ENCODE data around the gene CLIC4. TPM values are rescaled to one million over a fixed set of nuclear protein-coding genes. Genes with fewer than 3 reads are reported as not detected.

The CLIC4 gene
- total and polyA plus RNA-seq, 2 donors (not counting 1 experiment from before 2014, with no cell fraction given): 28.5 to 123 TPM

GRCh38 chr1:24737368-24738117 is 7.7 kb upstream of the CLIC4 start:
- no peaks in the 10 kb centered on the region for H3K79me2 ChIP-seq (ENCODE audit: control insufficient read depth, insufficient read depth, low read length)
- no peak overlapping the region for H3K4me3 ChIP-seq (ENCODE audit: control extremely low read depth in 1 of 5, extremely low read depth in 1 of 5, insufficient read depth in 1 of 5, low read depth in 2 of 5, low read length in 4 of 5)
- ChIA-PET CTCF (interaction anchor here (1.1 kb wide), 1 partner anchor 8 kb away, joined by 3 read pairs; the partner anchor contains the start of gene CLIC4), POLR2A (interaction anchor here (0.6 to 1.0 kb wide), 2 partner anchors 8 to 11 kb away, joined by 3 to 4 read pairs; partner anchors contain the start of gene CLIC4)
- WGBS (ENCODE audit: insufficient coverage): 56% methylated on average over 3 of the region's 6 CpGs
- Mint-ChIP-seq H3K27ac (peak overlapping the region; percentile 23), H3K9me3 (ENCODE audit: insufficient read depth) (no peaks in the 10 kb centered on the region), H3K4me3 (peak overlapping the region; percentile 42), H3K4me1 (peaks cover 55% of the 10 kb centered on the region), H3K27me3 (no peaks in the 10 kb centered on the region)
- H3K27ac ChIP-seq (ENCODE audit: low read length in 2 of 2): peak overlapping the region in 1 of 2 donors; percentile 47
- no peaks in the 10 kb centered on the region for H3K36me3 ChIP-seq (replicated peaks in 1 of 2; ENCODE audit: control extremely low read depth in 1 of 2, control insufficient read depth in 1 of 2, extremely low read depth in 1 of 2, insufficient read depth in 2 of 2, low read length in 1 of 2)
- no peak for ATAC-seq (ENCODE audit: low read depth)
- H3K4me1 ChIP-seq (ENCODE audit: control insufficient read depth in 2 of 2, insufficient read depth in 2 of 2, low read length in 2 of 2): peaks cover 55 to 79% of the 10 kb centered on the region in 2 donors
- no peak overlapping the region for H2AFZ ChIP-seq (ENCODE audit: insufficient read depth, low read depth, low read length, poor library complexity, severe bottlenecking)
- intact Hi-C loops (cut with micrococcal nuclease): no loop called here
- peak; percentile 28 for DNase-seq
- no peak overlapping the region for H3K9ac ChIP-seq (ENCODE audit: low read length)
- peaks cover 0 to 7% (median 0%) of the 10 kb centered on the region in 3 donors for H3K9me3 ChIP-seq (ENCODE audit: control extremely low read depth in 1 of 3, control insufficient read depth in 2 of 3, insufficient read depth in 1 of 3, low read length in 2 of 3)
- H3K27me3 ChIP-seq (replicated peaks in 1 of 4; ENCODE audit: control extremely low read depth in 1 of 4, control insufficient read depth in 3 of 4, insufficient read depth in 4 of 4, low read length in 3 of 4): no peaks in the 10 kb centered on the region
- peak overlapping the region; percentile 55 for H3K4me2 ChIP-seq (replicated peaks; ENCODE audit: low read depth, low read length, poor library complexity, severe bottlenecking)
- TF ChIP-seq CTCF (IDR thresholded peaks at IDR 0.05): no peak
- TF ChIP-seq EZH2 (IDR thresholded peaks at IDR 0.05; ENCODE audit: borderline replicate concordance, insufficient read depth, low read depth, low read length, poor library complexity, severe bottlenecking): no peak
- H4K20me1 ChIP-seq (ENCODE audit: control insufficient read depth, insufficient read depth, low read length, poor library complexity, severe bottlenecking): no peaks in the 10 kb centered on the region

- no peaks in the 10 kb centered on the region for H3K79me2 ChIP-seq (ENCODE audit: control insufficient read depth, insufficient read depth, low read length)
- Mint-ChIP-seq H3K4me1 (peaks cover 61% of the 10 kb centered on the region), H3K9me3 (ENCODE audit: insufficient read depth) (no peaks in the 10 kb centered on the region), H3K27ac (peak overlapping the region; percentile 46), H3K4me3 (no peak overlapping the region), H3K27me3 (no peaks in the 10 kb centered on the region)
- ATAC-seq (ENCODE audit: low read depth) (no peak), DNase-seq (no peak)
- intact Hi-C loops (cut with micrococcal nuclease): no loop called here
- H3K4me1 ChIP-seq (ENCODE audit: control insufficient read depth in 2 of 2, insufficient read depth in 2 of 2, low read length in 2 of 2): peaks cover 65 to 80% of the 10 kb centered on the region in 2 donors
- TF ChIP-seq EZH2 (IDR thresholded peaks at IDR 0.05; ENCODE audit: borderline replicate concordance, insufficient read depth, low read depth, low read length, poor library complexity, severe bottlenecking) (no peak), CTCF (IDR thresholded peaks at IDR 0.05) (no peak)
- no peaks in the 10 kb centered on the region for H3K36me3 ChIP-seq (replicated peaks in 1 of 2; ENCODE audit: control extremely low read depth in 1 of 2, control insufficient read depth in 1 of 2, extremely low read depth in 1 of 2, insufficient read depth in 2 of 2, low read length in 1 of 2)
- POLR2A ChIA-PET: no interaction called here
- no peaks in the 10 kb centered on the region for H4K20me1 ChIP-seq (ENCODE audit: control insufficient read depth, insufficient read depth, low read length, poor library complexity, severe bottlenecking)
- WGBS (ENCODE audit: insufficient coverage): no CpG with 5 or more reads among the region's 9 CpGs
- no peak overlapping the region for H3K4me3 ChIP-seq (ENCODE audit: control extremely low read depth in 1 of 5, extremely low read depth in 1 of 5, insufficient read depth in 1 of 5, low read depth in 2 of 5, low read length in 4 of 5)
- no peak overlapping the region for H3K27ac ChIP-seq (ENCODE audit: low read length in 2 of 2)
- H2AFZ ChIP-seq (ENCODE audit: insufficient read depth, low read depth, low read length, poor library complexity, severe bottlenecking): no peak overlapping the region
- H3K9ac ChIP-seq (ENCODE audit: low read length): no peak overlapping the region
- CTCF ChIA-PET: interaction anchor here (0.6 to 3.4 kb wide), 3 partner anchors 9 to 51 kb away, joined by 3 to 17 read pairs (median 5); no protein-coding TSS in a partner anchor
- H3K4me2 ChIP-seq (replicated peaks; ENCODE audit: low read depth, low read length, poor library complexity, severe bottlenecking): no peak overlapping the region
- H3K27me3 ChIP-seq (replicated peaks in 1 of 4; ENCODE audit: control extremely low read depth in 1 of 4, control insufficient read depth in 3 of 4, insufficient read depth in 4 of 4, low read length in 3 of 4): no peaks in the 10 kb centered on the region
- H3K9me3 ChIP-seq (ENCODE audit: control extremely low read depth in 1 of 3, control insufficient read depth in 2 of 3, insufficient read depth in 1 of 3, low read length in 2 of 3): peaks cover 0 to 3% (median 0%) of the 10 kb centered on the region in 3 donors
These were observed 6.0 kb upstream of the CLIC4 start for GRCh38 chr1:24739241-24739640.

Data from B cell (primary cell).